Fibroblast of upper back skin (primary cell): ENCODE results near the gene PHC1.
"Not testable (repeated sequence)": the region's sequence is repeated elsewhere in the genome, so short reads cannot be mapped to it uniquely, and the experiment has no call there.

Source experiments
- DNase-seq: peaks from one replicate; pipeline ENCODE4 v3.0.0-alpha.2; 2013

The PHC1 gene

GRCh38 chr12:8914033-8914715 is at the start of gene PHC1:
TSS of gene PHC1 (plus strand) at chr12:8914509. CDS start at chr12:8917678, 3,169 bp downstream.
- DNase-seq, result peak; percentile 81

GRCh38 chr12:8866429-8866828 is 47.9 kb upstream of the PHC1 start:
- no peak for DNase-seq

GRCh38 chr12:8867009-8867408 is 47.3 kb upstream of the PHC1 start:
- no peak for DNase-seq

GRCh38 chr12:8867786-8868185 is 46.5 kb upstream of the PHC1 start:
- no peak for DNase-seq

- no peak for DNase-seq
Observed at GRCh38 chr12:8870586-8870985, 43.7 kb upstream of the PHC1 start.

GRCh38 chr12:8871068-8871467 is 43.2 kb upstream of the PHC1 start:
- DNase-seq, result no peak

- DNase-seq, result no peak
Observed at GRCh38 chr12:8876887-8877286, 37.4 kb upstream of the PHC1 start.

GRCh38 chr12:8886502-8887284 is 27.6 kb upstream of the PHC1 start:
- no peak for DNase-seq

- DNase-seq, result no peak
Observed at GRCh38 chr12:8887285-8887715, 27.0 kb upstream of the PHC1 start.

GRCh38 chr12:8890313-8891085 is 23.8 kb upstream of the PHC1 start:
- DNase-seq, result peak; percentile 48

GRCh38 chr12:8891976-8892375 is 22.3 kb upstream of the PHC1 start:
- no peak for DNase-seq

- peak; percentile 37 for DNase-seq
Observed at GRCh38 chr12:8894378-8894777, 19.9 kb upstream of the PHC1 start.

GRCh38 chr12:8894986-8895385 is 19.3 kb upstream of the PHC1 start:
- no peak for DNase-seq

- DNase-seq, result no peak
Observed at GRCh38 chr12:8897081-8897480, 17.2 kb upstream of the PHC1 start.

GRCh38 chr12:8899830-8900229 is 14.5 kb upstream of the PHC1 start:
- DNase-seq, result no peak

- DNase-seq, result not testable (repeated sequence)
Observed at GRCh38 chr12:8902703-8903102, 11.6 kb upstream of the PHC1 start.

GRCh38 chr12:8903646-8904045 is 10.7 kb upstream of the PHC1 start:
- no peak for DNase-seq

- no peak for DNase-seq
Observed at GRCh38 chr12:8904665-8905064, 9.6 kb upstream of the PHC1 start.

GRCh38 chr12:8905546-8905945 is 8.8 kb upstream of the PHC1 start:
- peak; percentile 31 for DNase-seq

- no peak for DNase-seq
Observed at GRCh38 chr12:8906266-8907180, 7.8 kb upstream of the PHC1 start.

GRCh38 chr12:8907513-8907912 is 6.8 kb upstream of the PHC1 start:
- DNase-seq, result no peak

- DNase-seq, result no peak
Observed at GRCh38 chr12:8909752-8910151, 4.6 kb upstream of the PHC1 start.
